ENCODE measurements around the gene PNPLA5.

PNPLA5 gene

GRCh38 chr22:43848366-43849171, 43.2 kb downstream of the PNPLA5 start:
- H3K4me1 ChIP-seq (ENCODE audit: insufficient read depth, poor library complexity, severe bottlenecking): no peaks in the 10 kb centered on the region
- H3K4me3 ChIP-seq (ENCODE audit: severe bottlenecking): no peak overlapping the region
- H3K27ac ChIP-seq (ENCODE audit: poor library complexity, severe bottlenecking): no peak overlapping the region
- ATAC-seq (ENCODE audit: low read depth) (no peak), DNase-seq (ENCODE audit: low spot score) (no peak)
- H3K9me3 ChIP-seq (ENCODE audit: severe bottlenecking): no peaks in the 10 kb centered on the region
- TF ChIP-seq CTCF (IDR thresholded peaks at IDR 0.05; ENCODE audit: poor library complexity, severe bottlenecking): peak; percentile 20
- H3K36me3 ChIP-seq (ENCODE audit: low read depth): no peaks in the 10 kb centered on the region
- no peaks in the 10 kb centered on the region for H3K27me3 ChIP-seq (ENCODE audit: insufficient read depth, poor library complexity, severe bottlenecking)

GRCh38 chr22:43847376-43848289, 44.2 kb downstream of the PNPLA5 start:
- ATAC-seq (ENCODE audit: low read depth) (no peak), DNase-seq (ENCODE audit: low spot score) (no peak)
- H3K9me3 ChIP-seq (ENCODE audit: severe bottlenecking): no peaks in the 10 kb centered on the region
- H3K4me3 ChIP-seq (ENCODE audit: severe bottlenecking): no peak overlapping the region
- H3K27me3 ChIP-seq (ENCODE audit: insufficient read depth, poor library complexity, severe bottlenecking): no peaks in the 10 kb centered on the region
- no peaks in the 10 kb centered on the region for H3K4me1 ChIP-seq (ENCODE audit: insufficient read depth, poor library complexity, severe bottlenecking)
- no peak for TF ChIP-seq CTCF (IDR thresholded peaks at IDR 0.05; ENCODE audit: poor library complexity, severe bottlenecking)
- no peak overlapping the region for H3K27ac ChIP-seq (ENCODE audit: poor library complexity, severe bottlenecking)
- no peaks in the 10 kb centered on the region for H3K36me3 ChIP-seq (ENCODE audit: low read depth)

- DNase-seq (ENCODE audit: low spot score) (no peak), ATAC-seq (ENCODE audit: low read depth) (no peak)
- TF ChIP-seq CTCF (IDR thresholded peaks at IDR 0.05; ENCODE audit: poor library complexity, severe bottlenecking): no peak
- H3K27ac ChIP-seq (ENCODE audit: poor library complexity, severe bottlenecking): no peak overlapping the region
- no peak overlapping the region for H3K4me3 ChIP-seq (ENCODE audit: severe bottlenecking)
- H3K36me3 ChIP-seq (ENCODE audit: low read depth): no peaks in the 10 kb centered on the region
- no peaks in the 10 kb centered on the region for H3K27me3 ChIP-seq (ENCODE audit: insufficient read depth, poor library complexity, severe bottlenecking)
- H3K9me3 ChIP-seq (ENCODE audit: severe bottlenecking): no peaks in the 10 kb centered on the region
- no peaks in the 10 kb centered on the region for H3K4me1 ChIP-seq (ENCODE audit: insufficient read depth, poor library complexity, severe bottlenecking)
Measured at GRCh38 chr22:43846966-43847365, 44.8 kb downstream of the PNPLA5 start.

GRCh38 chr22:43845981-43846380, 45.8 kb downstream of the PNPLA5 start:
- Histone ChIP-seq H3K27me3 (ENCODE audit: insufficient read depth, poor library complexity, severe bottlenecking) (no peaks in the 10 kb centered on the region), H3K9me3 (ENCODE audit: severe bottlenecking) (no peaks in the 10 kb centered on the region), H3K4me3 (ENCODE audit: severe bottlenecking) (no peak overlapping the region), H3K4me1 (ENCODE audit: insufficient read depth, poor library complexity, severe bottlenecking) (no peaks in the 10 kb centered on the region), H3K27ac (ENCODE audit: poor library complexity, severe bottlenecking) (no peak overlapping the region), H3K36me3 (ENCODE audit: low read depth) (no peaks in the 10 kb centered on the region)
- TF ChIP-seq CTCF (IDR thresholded peaks at IDR 0.05; ENCODE audit: poor library complexity, severe bottlenecking): no peak
- DNase-seq (ENCODE audit: low spot score): no peak
- no peak for ATAC-seq (ENCODE audit: low read depth)

Data from RWPE2 (cell line).